Liver (tissue), 9 donors: ENCODE results near the gene OXTR. TPM values are rescaled to one million over a fixed set of nuclear protein-coding genes. Genes with fewer than 3 reads are reported as not detected.

Source experiments
- DNase-seq: peaks from one replicate; pipeline ENCODE4 v3.0.0-alpha.2; 2017; ENCODE audit warnings: low spot score
- H3K27ac ChIP-seq, 2 donors: one replicate each; pipeline ENCODE4 v1.7.0; 2013; ENCODE audit warnings: inconsistent platforms in 2 of 2, low read length in 2 of 2, control low read depth in 1 of 2, low read depth in 1 of 2, mild to moderate bottlenecking in 1 of 2
- H3K27me3 ChIP-seq, 4 donors: one replicate each; pipeline versions ENCODE4 v1.6.1 to v1.7.0; 2013; ENCODE audit warnings: low read length in 3 of 4, inconsistent platforms in 1 of 4, mild to moderate bottlenecking in 1 of 4, moderate library complexity in 1 of 4; ENCODE audit not compliant: control insufficient read depth in 4 of 4, insufficient read depth in 4 of 4
- H3K36me3 ChIP-seq, 4 donors: one replicate each; pipeline versions ENCODE4 v1.6.1 to v1.7.0; 2013; ENCODE audit warnings: low read length in 3 of 4, mild to moderate bottlenecking in 3 of 4, low read depth in 1 of 4, moderate library complexity in 1 of 4; ENCODE audit not compliant: control insufficient read depth in 4 of 4, insufficient read depth in 3 of 4
- H3K4me1 ChIP-seq, 4 donors: one replicate each; pipeline versions ENCODE4 v1.6.1 to v1.7.0; 2013; ENCODE audit warnings: low read length in 3 of 4, mild to moderate bottlenecking in 3 of 4, moderate library complexity in 1 of 4; ENCODE audit not compliant: control insufficient read depth in 4 of 4, insufficient read depth in 4 of 4
- H3K4me3 ChIP-seq, 3 donors: one replicate each; pipeline versions ENCODE4 v1.6.1 to v1.7.0; 2013; ENCODE audit warnings: low read length in 3 of 3, control low read depth in 1 of 3, low read depth in 1 of 3, mild to moderate bottlenecking in 1 of 3
- H3K9ac ChIP-seq, 2 donors: one replicate each; pipeline ENCODE4 v1.7.0; 2013; ENCODE audit warnings: low read length in 2 of 2, mild to moderate bottlenecking in 2 of 2, moderate library complexity in 2 of 2, control low read depth in 1 of 2, low read depth in 1 of 2
- H3K9me3 ChIP-seq, 4 donors: one replicate each; pipeline versions ENCODE4 v1.6.1 to v1.7.0; 2013; ENCODE audit warnings: low read length in 3 of 4; ENCODE audit not compliant: control insufficient read depth in 4 of 4
- CTCF ChIP-seq: fragments of 150-350 bp; IDR thresholded peaks from 2 replicates; pipeline ENCODE4 v1.5.1; 2017; ENCODE audit warnings: improper control_type of control experiment, low read depth, low read length; ENCODE audit not compliant: missing input control
- FOXA1 ChIP-seq: IDR thresholded peaks from 2 replicates; pipeline ENCODE4 v1.6.1; 2016; ENCODE audit warnings: antibody characterized with exemption
- FOXA2 ChIP-seq: IDR thresholded peaks from 2 replicates; pipeline ENCODE4 v1.6.1; 2016; ENCODE audit warnings: antibody characterized with exemption
- GABPA ChIP-seq, 2 donors: IDR thresholded peaks in 1 of 2; conservative IDR thresholded peaks in 1 of 2; 2 replicates each; pipeline ENCODE4 v1.6.1; 2016; ENCODE audit warnings: antibody characterized with exemption in 2 of 2, mild to moderate bottlenecking in 1 of 2, moderate library complexity in 1 of 2
- HNF4A ChIP-seq, 2 donors: conservative IDR thresholded peaks; 2 replicates each; pipeline ENCODE4 v1.6.1; 2016; ENCODE audit warnings: antibody characterized with exemption in 2 of 2, mild to moderate bottlenecking in 2 of 2
- JUND ChIP-seq, 2 donors: IDR thresholded peaks; 2 replicates each; pipeline ENCODE4 v1.6.1; 2016; ENCODE audit warnings: antibody characterized with exemption in 2 of 2
- MAX ChIP-seq: IDR thresholded peaks from 2 replicates; pipeline ENCODE4 v1.6.1; 2016; ENCODE audit warnings: antibody characterized with exemption
- NR2F2 ChIP-seq: IDR thresholded peaks from 2 replicates; pipeline ENCODE4 v1.6.1; 2016; ENCODE audit warnings: antibody characterized with exemption
- RAD21 ChIP-seq, 2 donors: IDR thresholded peaks; 2 replicates each; pipeline ENCODE4 v1.6.1; 2016; ENCODE audit warnings: antibody characterized with exemption in 2 of 2, mild to moderate bottlenecking in 2 of 2
- RXRA ChIP-seq, 2 donors: IDR thresholded peaks; 2 replicates each; pipeline ENCODE4 v1.6.1; 2017 to 2018; ENCODE audit warnings: antibody characterized with exemption in 2 of 2, mild to moderate bottlenecking in 1 of 2
- SP1 ChIP-seq: IDR thresholded peaks from 2 replicates; pipeline ENCODE4 v1.6.1; 2018; ENCODE audit warnings: antibody characterized with exemption, mild to moderate bottlenecking
- TAF1 ChIP-seq: conservative IDR thresholded peaks from 2 replicates; pipeline ENCODE4 v1.6.1; 2016; ENCODE audit warnings: antibody characterized with exemption, mild to moderate bottlenecking
- YY1 ChIP-seq: IDR thresholded peaks from 2 replicates; pipeline ENCODE4 v1.6.1; 2016; ENCODE audit warnings: antibody characterized with exemption, mild to moderate bottlenecking
- WGBS: extraction: QIAGEN DNeasy Blood & Tissue Kit; methylation state at CpG from one replicate; pipeline ENCODE4 v1.1.7; 2013; 5-methylcytosine and 5-hydroxymethylcytosine counted together
- polyA plus RNA-seq, 2 donors: library from polyadenylated mRNA; stranded (reverse) in 1 of 2; unstranded in 1 of 2; fragments of 200-250 nt in 1 of 2; fragments of >200 nt in 1 of 2; fragmentation: Nextera tagmentation in 1 of 2; extraction: Ambion mirVana in 1 of 2; gene quantifications; one replicate each; pipeline versions ENCODE4 v1.2.1 to v1.2.3, GENCODE V29; 2013 to 2015
- total RNA-seq, 2 donors: library from RNA; depleted of rRNA; stranded (reverse); fragments of >200 nt; gene quantifications; one replicate each; pipeline ENCODE4 v1.2.3, GENCODE V29; 2014
- TF ChIP-seq, protein P1 (sequence below): IDR thresholded peaks from 2 replicates; pipeline ENCODE4 v1.6.1; 2016; ENCODE audit warnings: antibody characterized with exemption
- TF ChIP-seq, protein P2 (sequence below): IDR thresholded peaks from 2 replicates; pipeline ENCODE4 v1.6.1; 2016; ENCODE audit warnings: antibody characterized with exemption, mild to moderate bottlenecking
- TF ChIP-seq, protein P3 (sequence below): IDR thresholded peaks from 2 replicates; pipeline ENCODE4 v1.6.1; 2016; ENCODE audit warnings: antibody characterized with exemption
- donor health status: healthy.
- donor health status: healthy.
- donor health status: healthy.
- donor health status: healthy.
- donor health status: healthy.

OXTR gene
- total and polyA plus RNA-seq, 4 donors: 0.05 to 0.28 (median 0.08) TPM; not detected in 1

GRCh38 chr3:8741581-8742261, 27.7 kb downstream of the OXTR start:
- no peak overlapping the region for H3K9ac ChIP-seq

More at GRCh38 chr3:8741581-8742261, 27.7 kb downstream of the OXTR start:
- Histone ChIP-seq H3K27me3 (peaks cover 0 to 2% (median 0%) of the 10 kb centered on the region in 4 donors), H3K4me3 (no peak overlapping the region), H3K9me3 (no peaks in the 10 kb centered on the region), H3K36me3 (no peaks in the 10 kb centered on the region), H3K27ac (no peak overlapping the region), H3K4me1 (no peaks in the 10 kb centered on the region)
- no peak for DNase-seq
- 28% methylated on average over 13 of the region's 13 CpGs for WGBS
- TF ChIP-seq JUND (IDR thresholded peaks at IDR 0.05): no peak
- no peak for TF ChIP-seq YY1
- TF ChIP-seq, protein P1, sequence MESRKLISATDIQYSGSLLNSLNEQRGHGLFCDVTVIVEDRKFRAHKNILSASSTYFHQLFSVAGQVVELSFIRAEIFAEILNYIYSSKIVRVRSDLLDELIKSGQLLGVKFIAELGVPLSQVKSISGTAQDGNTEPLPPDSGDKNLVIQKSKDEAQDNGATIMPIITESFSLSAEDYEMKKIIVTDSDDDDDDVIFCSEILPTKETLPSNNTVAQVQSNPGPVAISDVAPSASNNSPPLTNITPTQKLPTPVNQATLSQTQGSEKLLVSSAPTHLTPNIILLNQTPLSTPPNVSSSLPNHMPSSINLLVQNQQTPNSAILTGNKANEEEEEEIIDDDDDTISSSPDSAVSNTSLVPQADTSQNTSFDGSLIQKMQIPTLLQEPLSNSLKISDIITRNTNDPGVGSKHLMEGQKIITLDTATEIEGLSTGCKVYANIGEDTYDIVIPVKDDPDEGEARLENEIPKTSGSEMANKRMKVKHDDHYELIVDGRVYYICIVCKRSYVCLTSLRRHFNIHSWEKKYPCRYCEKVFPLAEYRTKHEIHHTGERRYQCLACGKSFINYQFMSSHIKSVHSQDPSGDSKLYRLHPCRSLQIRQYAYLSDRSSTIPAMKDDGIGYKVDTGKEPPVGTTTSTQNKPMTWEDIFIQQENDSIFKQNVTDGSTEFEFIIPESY: no peak
- no peak for TF ChIP-seq CTCF
- TF ChIP-seq FOXA2: no peak
- TF ChIP-seq GABPA (IDR thresholded peaks at IDR 0.05 in 1 of 2, conservative IDR thresholded peaks at IDR 0.05 in 1 of 2): no peak
- TF ChIP-seq, protein P2, sequence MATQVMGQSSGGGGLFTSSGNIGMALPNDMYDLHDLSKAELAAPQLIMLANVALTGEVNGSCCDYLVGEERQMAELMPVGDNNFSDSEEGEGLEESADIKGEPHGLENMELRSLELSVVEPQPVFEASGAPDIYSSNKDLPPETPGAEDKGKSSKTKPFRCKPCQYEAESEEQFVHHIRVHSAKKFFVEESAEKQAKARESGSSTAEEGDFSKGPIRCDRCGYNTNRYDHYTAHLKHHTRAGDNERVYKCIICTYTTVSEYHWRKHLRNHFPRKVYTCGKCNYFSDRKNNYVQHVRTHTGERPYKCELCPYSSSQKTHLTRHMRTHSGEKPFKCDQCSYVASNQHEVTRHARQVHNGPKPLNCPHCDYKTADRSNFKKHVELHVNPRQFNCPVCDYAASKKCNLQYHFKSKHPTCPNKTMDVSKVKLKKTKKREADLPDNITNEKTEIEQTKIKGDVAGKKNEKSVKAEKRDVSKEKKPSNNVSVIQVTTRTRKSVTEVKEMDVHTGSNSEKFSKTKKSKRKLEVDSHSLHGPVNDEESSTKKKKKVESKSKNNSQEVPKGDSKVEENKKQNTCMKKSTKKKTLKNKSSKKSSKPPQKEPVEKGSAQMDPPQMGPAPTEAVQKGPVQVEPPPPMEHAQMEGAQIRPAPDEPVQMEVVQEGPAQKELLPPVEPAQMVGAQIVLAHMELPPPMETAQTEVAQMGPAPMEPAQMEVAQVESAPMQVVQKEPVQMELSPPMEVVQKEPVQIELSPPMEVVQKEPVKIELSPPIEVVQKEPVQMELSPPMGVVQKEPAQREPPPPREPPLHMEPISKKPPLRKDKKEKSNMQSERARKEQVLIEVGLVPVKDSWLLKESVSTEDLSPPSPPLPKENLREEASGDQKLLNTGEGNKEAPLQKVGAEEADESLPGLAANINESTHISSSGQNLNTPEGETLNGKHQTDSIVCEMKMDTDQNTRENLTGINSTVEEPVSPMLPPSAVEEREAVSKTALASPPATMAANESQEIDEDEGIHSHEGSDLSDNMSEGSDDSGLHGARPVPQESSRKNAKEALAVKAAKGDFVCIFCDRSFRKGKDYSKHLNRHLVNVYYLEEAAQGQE: no peak
- TF ChIP-seq, protein P3, sequence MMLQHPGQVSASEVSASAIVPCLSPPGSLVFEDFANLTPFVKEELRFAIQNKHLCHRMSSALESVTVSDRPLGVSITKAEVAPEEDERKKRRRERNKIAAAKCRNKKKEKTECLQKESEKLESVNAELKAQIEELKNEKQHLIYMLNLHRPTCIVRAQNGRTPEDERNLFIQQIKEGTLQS: no peak
- no peak for TF ChIP-seq SP1
- no peak for TF ChIP-seq FOXA1
- TF ChIP-seq RXRA (IDR thresholded peaks at IDR 0.05): no peak
- TF ChIP-seq HNF4A (conservative IDR thresholded peaks at IDR 0.05): no peak
- TF ChIP-seq NR2F2: no peak
- TF ChIP-seq MAX: no peak
- no peak for TF ChIP-seq TAF1
- TF ChIP-seq RAD21 (IDR thresholded peaks at IDR 0.05): no peak
